Measurements from ENCODE around the gene MTFR1L.

DNA sequence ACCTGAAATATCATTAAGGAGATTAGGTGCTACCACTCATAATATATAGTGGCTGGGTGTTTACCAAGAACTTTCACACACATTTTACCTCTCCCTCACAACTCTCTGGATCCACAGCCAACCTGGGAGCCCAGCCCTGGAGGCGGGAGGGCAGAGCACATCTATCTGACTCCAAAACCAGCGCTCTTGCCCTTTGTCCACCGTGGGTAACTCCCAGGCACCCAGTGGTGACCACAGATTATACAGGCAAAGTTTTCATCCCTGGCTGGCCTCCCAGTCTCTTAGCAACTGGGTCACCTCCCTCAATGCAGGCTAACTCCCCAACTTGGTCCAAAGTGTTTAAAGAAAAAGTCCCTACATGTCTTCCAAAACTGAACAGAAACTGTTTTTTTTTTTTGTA, 53.4 kb downstream of the MTFR1L start:
- no peak for TF ChIP-seq POLR2A (IDR thresholded peaks at IDR 0.05)
- TF ChIP-seq, protein P1, sequence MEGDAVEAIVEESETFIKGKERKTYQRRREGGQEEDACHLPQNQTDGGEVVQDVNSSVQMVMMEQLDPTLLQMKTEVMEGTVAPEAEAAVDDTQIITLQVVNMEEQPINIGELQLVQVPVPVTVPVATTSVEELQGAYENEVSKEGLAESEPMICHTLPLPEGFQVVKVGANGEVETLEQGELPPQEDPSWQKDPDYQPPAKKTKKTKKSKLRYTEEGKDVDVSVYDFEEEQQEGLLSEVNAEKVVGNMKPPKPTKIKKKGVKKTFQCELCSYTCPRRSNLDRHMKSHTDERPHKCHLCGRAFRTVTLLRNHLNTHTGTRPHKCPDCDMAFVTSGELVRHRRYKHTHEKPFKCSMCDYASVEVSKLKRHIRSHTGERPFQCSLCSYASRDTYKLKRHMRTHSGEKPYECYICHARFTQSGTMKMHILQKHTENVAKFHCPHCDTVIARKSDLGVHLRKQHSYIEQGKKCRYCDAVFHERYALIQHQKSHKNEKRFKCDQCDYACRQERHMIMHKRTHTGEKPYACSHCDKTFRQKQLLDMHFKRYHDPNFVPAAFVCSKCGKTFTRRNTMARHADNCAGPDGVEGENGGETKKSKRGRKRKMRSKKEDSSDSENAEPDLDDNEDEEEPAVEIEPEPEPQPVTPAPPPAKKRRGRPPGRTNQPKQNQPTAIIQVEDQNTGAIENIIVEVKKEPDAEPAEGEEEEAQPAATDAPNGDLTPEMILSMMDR (IDR thresholded peaks at IDR 0.05): no peak

All from thyroid gland (tissue), 4 donors.